Activated naive CD4-positive, alpha-beta T cell treated with anti-CD3 and anti-CD28 coated beads, Interleukin-2, amount 50 U/mL, for 72 hours (primary cell): ENCODE measurements around the gene DYNLT2. TPM values are rescaled to one million over a fixed set of nuclear protein-coding genes. Genes with fewer than 3 reads are reported as not detected.
A peak's percentile ranks its signal among the peaks of the same experiment; 100 is the strongest.

Experiments used
- ATAC-seq, 2 donors: fragments of 150-1000 bp; cut with Tn5 transposase; 2 replicates each; pipeline ENCODE4 v1.10.0; 2021; ENCODE audit warnings: mild to moderate bottlenecking in 2 of 2, moderate library complexity in 2 of 2
- DNase-seq, 2 donors: peaks; one replicate each; pipeline ENCODE4 v3.0.0; 2021 to 2022; ENCODE audit warnings: low spot score in 2 of 2
- H3K27ac Mint-ChIP-seq, 2 donors: one replicate each; pipeline ENCODE4 v1.8.0; 2022; ENCODE audit warnings: mild to moderate bottlenecking in 2 of 2, mixed read lengths in 2 of 2
- H3K36me3 Mint-ChIP-seq, 2 donors: one replicate each; pipeline ENCODE4 v1.8.0; 2022; ENCODE audit warnings: mixed read lengths in 2 of 2
- H3K9me3 Mint-ChIP-seq, 2 donors: one replicate each; pipeline ENCODE4 v1.8.0; 2022; ENCODE audit warnings: mixed read lengths in 2 of 2
- total RNA-seq, 2 donors: library from RNA; stranded (reverse); gene quantifications; one replicate each; pipeline ENCODE4 v1.2.3, GENCODE V29; 2022

Gene DYNLT2
- 1 to 10 TPM; 2.3 to 2.6 TPM for total RNA-seq

- peaks cover 0 to 1% of the 10 kb centered on the region in 2 donors for H3K9me3 Mint-ChIP-seq
- H3K27ac Mint-ChIP-seq: peak within 1 kb of the TSS; percentile 95 to 100
- ATAC-seq: peak; percentile 95 to 99
- peaks cover 20 to 38% of the 10 kb centered on the region in 2 donors for H3K36me3 Mint-ChIP-seq
- DNase-seq: peak; percentile 89 to 95
Measured at GRCh38 chr6:169751242-169752073, at the start of gene DYNLT2, which contains the start of gene ERMARD. DYNLT2 (minus strand) TSS chr6:169751572; CDS start chr6:169751458, 114 bp downstream. ERMARD (plus strand) TSS chr6:169751622; CDS start chr6:169751658, 36 bp downstream.

- Mint-ChIP-seq H3K9me3 (no peaks in the 10 kb centered on the region), H3K36me3 (no peaks in the 10 kb centered on the region), H3K27ac (no peak overlapping the region)
- no peak for DNase-seq
- ATAC-seq: peak in 1 of 2 donors; percentile 58
Measured at GRCh38 chr6:169800668-169801395, 49.5 kb upstream of the DYNLT2 start.

GRCh38 chr6:169800116-169800667, 48.8 kb upstream of the DYNLT2 start:
- Mint-ChIP-seq H3K36me3 (no peaks in the 10 kb centered on the region), H3K27ac (no peak overlapping the region), H3K9me3 (no peaks in the 10 kb centered on the region)
- peak in 1 of 2 donors; percentile 32 for ATAC-seq
- DNase-seq: no peak

- H3K9me3 Mint-ChIP-seq: no peaks in the 10 kb centered on the region
- no peak overlapping the region for H3K27ac Mint-ChIP-seq
Measured at GRCh38 chr6:169799474-169799926, 48.1 kb upstream of the DYNLT2 start.

GRCh38 chr6:169798764-169799473, 47.5 kb upstream of the DYNLT2 start:
- Mint-ChIP-seq H3K9me3 (no peaks in the 10 kb centered on the region), H3K36me3 (no peaks in the 10 kb centered on the region), H3K27ac (no peak overlapping the region)
- ATAC-seq: no peak
- DNase-seq: no peak

More at GRCh38 chr6:169799474-169799926, 48.1 kb upstream of the DYNLT2 start:
- DNase-seq (no peak), ATAC-seq (no peak)
- no peaks in the 10 kb centered on the region for H3K36me3 Mint-ChIP-seq

- Mint-ChIP-seq H3K27ac (no peak overlapping the region), H3K9me3 (no peaks in the 10 kb centered on the region), H3K36me3 (peaks cover 0 to 4% of the 10 kb centered on the region in 2 donors)
- DNase-seq (peak in 1 of 2 donors; percentile 28), ATAC-seq (no peak)
Measured at GRCh38 chr6:169795196-169795595, 43.8 kb upstream of the DYNLT2 start.

- Mint-ChIP-seq H3K27ac (no peak overlapping the region), H3K9me3 (no peaks in the 10 kb centered on the region), H3K36me3 (peaks cover 0 to 4% of the 10 kb centered on the region in 2 donors)
- ATAC-seq (no peak), DNase-seq (peak in 1 of 2 donors; percentile 51)
Measured at GRCh38 chr6:169794317-169795055, 43.1 kb upstream of the DYNLT2 start.

- H3K36me3 Mint-ChIP-seq: peaks cover 0 to 4% of the 10 kb centered on the region in 2 donors
- H3K27ac Mint-ChIP-seq: no peak overlapping the region
- ATAC-seq (no peak), DNase-seq (peak in 1 of 2 donors; percentile 28)
- H3K9me3 Mint-ChIP-seq: no peaks in the 10 kb centered on the region
Measured at GRCh38 chr6:169793408-169793807, 42.0 kb upstream of the DYNLT2 start.

GRCh38 chr6:169792306-169793015, 41.1 kb upstream of the DYNLT2 start:
- Mint-ChIP-seq H3K9me3 (no peaks in the 10 kb centered on the region), H3K27ac (no peak overlapping the region), H3K36me3 (peaks cover 0 to 4% of the 10 kb centered on the region in 2 donors)
- ATAC-seq (no peak), DNase-seq (peak in 1 of 2 donors; percentile 30)

GRCh38 chr6:169791721-169792131, 40.4 kb upstream of the DYNLT2 start:
- no peak for ATAC-seq
- H3K27ac Mint-ChIP-seq: no peak overlapping the region
- H3K9me3 Mint-ChIP-seq: no peaks in the 10 kb centered on the region
- H3K36me3 Mint-ChIP-seq: peaks cover 0 to 4% of the 10 kb centered on the region in 2 donors
- peak in 1 of 2 donors; percentile 37 for DNase-seq

GRCh38 chr6:169789944-169790927, 38.9 kb upstream of the DYNLT2 start:
- Mint-ChIP-seq H3K36me3 (peaks cover 0 to 4% of the 10 kb centered on the region in 2 donors), H3K9me3 (no peaks in the 10 kb centered on the region), H3K27ac (peak overlapping the region; percentile 29 to 69)
- peak; percentile 96 for ATAC-seq
- peak; percentile 73 to 80 for DNase-seq

GRCh38 chr6:169789146-169789943, 38.0 kb upstream of the DYNLT2 start:
- Mint-ChIP-seq H3K36me3 (peaks cover 0 to 4% of the 10 kb centered on the region in 2 donors), H3K9me3 (no peaks in the 10 kb centered on the region), H3K27ac (peak overlapping the region; percentile 29 to 69)
- ATAC-seq (no peak), DNase-seq (no peak)

- Mint-ChIP-seq H3K36me3 (peaks cover 4 to 8% of the 10 kb centered on the region in 2 donors), H3K9me3 (no peaks in the 10 kb centered on the region), H3K27ac (no peak overlapping the region)
- DNase-seq (no peak), ATAC-seq (no peak)
Measured at GRCh38 chr6:169788809-169789145, 37.4 kb upstream of the DYNLT2 start.
